ENCODE measurements around the gene C3orf22. TPM values are rescaled to one million over a fixed set of nuclear protein-coding genes. Genes with fewer than 3 reads are reported as not detected.
"Not testable (repeated sequence)": the region's sequence is repeated elsewhere in the genome, so short reads cannot be mapped to it uniquely, and the experiment has no call there.

The C3orf22 gene
- total RNA-seq, 6 experiments from 2014 or later, result not detected

- H3K36me3 Mint-ChIP-seq (ENCODE audit: low read depth), result no peaks in the 10 kb centered on the region
- DNase-seq, result no peak
- H3K9me3 Mint-ChIP-seq, result no peaks in the 10 kb centered on the region
- peaks cover 19% of the 10 kb centered on the region for H3K27me3 Mint-ChIP-seq (ENCODE audit: insufficient read depth)
- no peak for TF ChIP-seq CTCF (IDR thresholded peaks at IDR 0.05)
- H3K4me1 Mint-ChIP-seq (ENCODE audit: low read depth), result peaks cover 18% of the 10 kb centered on the region
- H3K27ac Mint-ChIP-seq, result no peak overlapping the region
- H3K4me3 Mint-ChIP-seq, result no peak overlapping the region
Measured at GRCh38 chr3:126537116-126537729, 21.5 kb downstream of the C3orf22 start.

GRCh38 chr3:126536126-126536525 lies 22.6 kb downstream of the C3orf22 start:
- H3K4me1 Mint-ChIP-seq (ENCODE audit: low read depth), result peaks cover 16% of the 10 kb centered on the region

GRCh38 chr3:126535636-126536035 lies 23.1 kb downstream of the C3orf22 start:
- Mint-ChIP-seq H3K27ac (no peak overlapping the region), H3K9me3 (no peaks in the 10 kb centered on the region), H3K36me3 (ENCODE audit: low read depth) (no peaks in the 10 kb centered on the region), H3K4me1 (ENCODE audit: low read depth) (peaks cover 11% of the 10 kb centered on the region), H3K27me3 (ENCODE audit: insufficient read depth) (peaks cover 24% of the 10 kb centered on the region), H3K4me3 (no peak overlapping the region)
- DNase-seq, result no peak
- TF ChIP-seq CTCF (IDR thresholded peaks at IDR 0.05), result no peak

More at GRCh38 chr3:126536126-126536525, 22.6 kb downstream of the C3orf22 start:
- no peaks in the 10 kb centered on the region for H3K9me3 Mint-ChIP-seq
- H3K4me3 Mint-ChIP-seq, result no peak overlapping the region
- peaks cover 24% of the 10 kb centered on the region for H3K27me3 Mint-ChIP-seq (ENCODE audit: insufficient read depth)
- no peaks in the 10 kb centered on the region for H3K36me3 Mint-ChIP-seq (ENCODE audit: low read depth)
- TF ChIP-seq CTCF (IDR thresholded peaks at IDR 0.05), result no peak
- H3K27ac Mint-ChIP-seq, result no peak overlapping the region
- no peak for DNase-seq

GRCh38 chr3:126534716-126535115 lies 24.0 kb downstream of the C3orf22 start:
- not testable (repeated sequence) for H3K27ac Mint-ChIP-seq; H3K9me3 Mint-ChIP-seq; H3K4me3 Mint-ChIP-seq; H3K4me1 Mint-ChIP-seq (ENCODE audit: low read depth); H3K36me3 Mint-ChIP-seq (ENCODE audit: low read depth); DNase-seq
- H3K27me3 Mint-ChIP-seq (ENCODE audit: insufficient read depth), result peaks cover 24% of the 10 kb centered on the region

- no peak for TF ChIP-seq CTCF (IDR thresholded peaks at IDR 0.05)
- Mint-ChIP-seq H3K36me3 (ENCODE audit: low read depth) (no peaks in the 10 kb centered on the region), H3K9me3 (no peaks in the 10 kb centered on the region), H3K27me3 (ENCODE audit: insufficient read depth) (peaks cover 20% of the 10 kb centered on the region), H3K4me1 (ENCODE audit: low read depth) (no peaks in the 10 kb centered on the region), H3K27ac (no peak overlapping the region), H3K4me3 (no peak overlapping the region)
- no peak for DNase-seq
Measured at GRCh38 chr3:126533506-126533905, 25.2 kb downstream of the C3orf22 start.

- DNase-seq, result no peak
- H3K4me3 Mint-ChIP-seq, result no peak overlapping the region
- no peak overlapping the region for H3K27ac Mint-ChIP-seq
- no peaks in the 10 kb centered on the region for H3K4me1 Mint-ChIP-seq (ENCODE audit: low read depth)
- no peaks in the 10 kb centered on the region for H3K9me3 Mint-ChIP-seq
- H3K36me3 Mint-ChIP-seq (ENCODE audit: low read depth), result no peaks in the 10 kb centered on the region
- TF ChIP-seq CTCF (IDR thresholded peaks at IDR 0.05), result no peak
- H3K27me3 Mint-ChIP-seq (ENCODE audit: insufficient read depth), result peaks cover 25% of the 10 kb centered on the region
Measured at GRCh38 chr3:126531051-126531330, 27.7 kb downstream of the C3orf22 start.
